ENCODE data around the gene GNAZ. TPM values are rescaled to one million over a fixed set of nuclear protein-coding genes. Genes with fewer than 3 reads are reported as not detected.

GNAZ gene
- total RNA-seq, 1 donor from 2014 or later = 2.1 TPM

DNA sequence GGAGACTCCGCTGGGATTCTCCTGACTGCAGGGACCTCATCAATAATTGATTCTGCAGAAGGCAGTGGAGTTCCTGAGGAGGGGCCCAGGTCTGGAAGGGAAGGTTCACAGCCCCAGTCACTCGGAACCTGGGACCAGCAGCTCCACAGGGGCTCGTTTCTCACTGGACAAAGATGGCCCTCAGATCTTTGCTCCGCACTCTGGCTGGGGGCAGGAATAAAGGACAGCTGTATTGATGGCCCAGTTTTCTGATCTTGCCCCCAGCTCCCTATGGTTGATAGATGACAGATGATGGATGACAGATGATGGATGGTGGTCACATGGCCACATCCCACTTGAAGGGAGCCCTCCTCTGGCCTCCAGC lies 98.7 kb downstream of the GNAZ start:
- H3K27me3 ChIP-seq (ENCODE audit: control insufficient read depth in 3 of 3, insufficient read depth in 3 of 3, low read length in 3 of 3) = peaks cover 4 to 32% (median 6%) of the 10 kb centered on the region in 3 donors
- no peaks in the 10 kb centered on the region for H3K36me3 ChIP-seq (ENCODE audit: control insufficient read depth in 3 of 3, insufficient read depth in 3 of 3, low read length in 3 of 3)
- H3K9me3 ChIP-seq (ENCODE audit: control insufficient read depth in 3 of 3, low read length in 3 of 3) = peaks cover 0 to 3% (median 0%) of the 10 kb centered on the region in 3 donors
- no peaks in the 10 kb centered on the region for H3K4me1 ChIP-seq (ENCODE audit: control insufficient read depth in 3 of 3, insufficient read depth in 3 of 3, low read length in 3 of 3)
- H3K9ac ChIP-seq (ENCODE audit: low read depth in 1 of 3, low read length in 3 of 3) = no peak overlapping the region
- no peak overlapping the region for H3K4me3 ChIP-seq (ENCODE audit: low read length in 3 of 3)
- H3K27ac ChIP-seq (ENCODE audit: low read depth, low read length) = no peak overlapping the region

Small RNA genes within 50 kb of the gene (small RNA-seq; reads per million reads assigned to genes)
- gene RF00017 (not detected), gene RF00066 (not detected)

Other genes starting within 250 kb of the GNAZ start
- gene IGLL5, start 182.7 kb upstream of the GNAZ start, total RNA-seq = not detected
- under 0.01 TPM for gene RSPH14, start 71.5 kb downstream of the GNAZ start, total RNA-seq
- 0.52 TPM for gene RAB36, start 75.0 kb downstream of the GNAZ start, total RNA-seq
- 12.5 TPM for gene BCR, start 110.0 kb downstream of the GNAZ start, total RNA-seq

Measured in skeletal muscle tissue (tissue), 5 donors.